ENCODE measurements around the gene WNT7A.

Gene WNT7A

DNA sequence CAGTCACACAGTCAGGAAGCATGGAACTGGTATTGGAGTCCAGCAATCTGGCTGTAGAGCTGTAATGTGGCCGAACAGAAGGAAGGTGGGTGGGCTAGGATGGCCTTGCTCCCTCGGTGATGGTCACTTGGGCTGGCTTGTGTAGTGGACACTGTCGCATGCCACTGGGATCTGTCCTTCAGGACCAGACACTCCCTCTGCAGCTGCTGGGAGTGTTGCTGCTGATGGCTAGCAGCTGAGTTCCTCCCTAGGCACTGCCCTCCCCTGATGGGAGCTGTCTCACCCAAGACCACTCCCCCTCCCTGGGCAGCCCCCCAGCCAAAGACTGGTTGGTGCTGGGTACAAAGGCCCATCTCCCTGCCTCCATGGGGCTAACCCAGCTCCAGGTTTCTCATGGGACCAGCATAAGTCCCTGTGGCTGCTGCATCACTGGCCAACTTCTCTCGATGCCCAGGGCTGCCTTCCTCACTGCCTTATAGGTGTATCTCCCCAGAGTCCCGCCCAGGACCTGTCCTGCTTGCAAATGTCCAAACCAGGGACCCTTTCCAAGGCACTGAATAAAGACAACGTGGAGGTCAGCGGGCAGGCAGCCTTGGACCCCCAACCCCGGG, 48.4 kb downstream of the WNT7A start:
- no peak for DNase-seq (ENCODE audit: insufficient read length)
- FAIRE-seq = no peak
- no peak for TF ChIP-seq TAF1 (IDR thresholded peaks at IDR 0.05; ENCODE audit: borderline replicate concordance, low read depth, low read length)
- TF ChIP-seq POLR2AphosphoS5 (IDR thresholded peaks at IDR 0.05; ENCODE audit: low read depth, low read length) = no peak
- no peak for TF ChIP-seq POLR2A (IDR thresholded peaks at IDR 0.05; ENCODE audit: low read depth, low read length)

DNA sequence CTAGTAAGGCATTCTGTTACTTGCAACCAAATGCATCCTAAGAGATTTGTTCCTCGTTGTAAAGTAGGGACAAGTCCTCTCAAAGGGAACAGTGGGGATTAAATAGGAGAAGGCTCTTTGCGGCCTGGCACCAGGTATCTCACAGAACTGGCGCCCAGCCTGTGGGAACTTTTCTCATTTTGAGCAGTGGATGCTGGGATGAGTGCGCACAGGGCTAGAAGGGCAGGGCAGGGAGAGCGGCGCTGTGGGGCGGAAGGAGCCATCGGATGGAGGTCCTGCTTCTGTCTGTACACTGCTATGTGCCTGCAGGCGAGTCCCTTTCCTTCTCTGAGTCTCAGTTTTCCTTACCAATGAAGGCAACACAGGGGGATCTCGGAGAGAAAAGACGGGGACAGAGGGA, 50.6 kb downstream of the WNT7A start:
- FAIRE-seq (no peak), DNase-seq (ENCODE audit: insufficient read length) (no peak)
- TF ChIP-seq TAF1 (IDR thresholded peaks at IDR 0.05; ENCODE audit: borderline replicate concordance, low read depth, low read length) (no peak), POLR2AphosphoS5 (IDR thresholded peaks at IDR 0.05; ENCODE audit: low read depth, low read length) (no peak), POLR2A (IDR thresholded peaks at IDR 0.05; ENCODE audit: low read depth, low read length) (no peak)

DNA sequence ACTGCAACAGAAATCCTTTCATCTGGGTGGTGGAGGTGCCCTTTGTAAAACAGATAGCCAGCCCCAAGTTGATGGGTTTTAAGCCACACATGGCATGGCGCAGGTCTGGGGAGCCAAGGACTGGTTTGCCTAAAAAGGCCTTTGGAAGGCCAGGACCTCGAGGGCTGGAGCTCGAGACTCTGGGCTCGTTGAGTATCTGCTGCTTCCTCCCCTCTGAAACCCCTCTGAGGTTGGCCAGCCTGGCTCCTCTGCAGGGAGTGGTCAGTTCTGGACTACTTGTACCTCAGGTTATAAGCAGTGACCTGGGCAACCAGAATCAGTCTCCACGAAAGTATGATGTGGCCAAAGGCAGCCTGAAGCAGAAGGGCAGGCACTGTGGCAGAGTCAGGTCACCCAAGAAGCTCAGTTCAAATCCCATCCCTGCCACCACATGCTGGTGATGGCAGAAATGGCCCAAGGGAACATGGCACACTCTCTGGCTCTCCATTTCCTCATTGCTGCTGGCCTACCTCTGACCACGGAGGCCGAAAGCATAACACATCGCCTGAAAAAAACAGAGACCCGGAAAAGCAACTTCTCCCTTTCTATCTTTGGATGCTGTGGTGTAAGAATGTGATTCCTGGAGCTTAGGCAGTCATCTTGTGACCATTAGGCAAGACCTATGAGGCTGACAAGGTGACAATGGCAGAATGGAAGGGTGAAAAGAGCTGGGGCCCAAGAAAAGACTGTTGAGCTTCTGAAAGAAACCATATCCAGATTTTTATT, 51.2 kb downstream of the WNT7A start:
- no peak for TF ChIP-seq POLR2A (IDR thresholded peaks at IDR 0.05; ENCODE audit: low read depth, low read length)
- no peak for TF ChIP-seq POLR2AphosphoS5 (IDR thresholded peaks at IDR 0.05; ENCODE audit: low read depth, low read length)
- no peak for TF ChIP-seq TAF1 (IDR thresholded peaks at IDR 0.05; ENCODE audit: borderline replicate concordance, low read depth, low read length)
- FAIRE-seq = no peak
- DNase-seq (ENCODE audit: insufficient read length) = no peak

DNA sequence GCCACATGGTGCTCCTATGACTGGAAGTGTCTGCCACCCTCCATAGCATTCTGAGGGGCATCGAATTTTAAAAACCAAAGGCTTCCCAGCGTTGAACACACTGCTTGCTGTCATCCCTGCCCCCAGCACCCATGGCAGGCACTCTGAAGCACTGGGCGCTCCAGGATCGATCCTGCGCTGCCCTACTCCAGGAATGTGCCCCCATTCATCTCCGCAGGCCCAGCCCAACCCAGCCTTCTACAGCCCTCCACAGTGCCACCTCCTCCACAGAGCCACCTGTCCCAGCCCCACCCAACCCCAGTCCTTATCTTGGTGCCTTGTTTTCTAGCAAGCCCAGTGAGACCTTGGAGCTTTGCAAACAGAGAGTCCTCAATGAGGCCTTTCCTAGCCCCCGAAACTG, 52.2 kb downstream of the WNT7A start:
- DNase-seq (ENCODE audit: insufficient read length) = no peak
- no peak for FAIRE-seq
- TF ChIP-seq TAF1 (IDR thresholded peaks at IDR 0.05; ENCODE audit: borderline replicate concordance, low read depth, low read length) (no peak), POLR2AphosphoS5 (IDR thresholded peaks at IDR 0.05; ENCODE audit: low read depth, low read length) (no peak)

GRCh38 chr3:13827256-13827655, 52.6 kb downstream of the WNT7A start:
- no peak for FAIRE-seq
- TF ChIP-seq POLR2A (IDR thresholded peaks at IDR 0.05; ENCODE audit: low read depth, low read length) (no peak), TAF1 (IDR thresholded peaks at IDR 0.05; ENCODE audit: borderline replicate concordance, low read depth, low read length) (no peak)
- no peak for DNase-seq (ENCODE audit: insufficient read length)

DNA sequence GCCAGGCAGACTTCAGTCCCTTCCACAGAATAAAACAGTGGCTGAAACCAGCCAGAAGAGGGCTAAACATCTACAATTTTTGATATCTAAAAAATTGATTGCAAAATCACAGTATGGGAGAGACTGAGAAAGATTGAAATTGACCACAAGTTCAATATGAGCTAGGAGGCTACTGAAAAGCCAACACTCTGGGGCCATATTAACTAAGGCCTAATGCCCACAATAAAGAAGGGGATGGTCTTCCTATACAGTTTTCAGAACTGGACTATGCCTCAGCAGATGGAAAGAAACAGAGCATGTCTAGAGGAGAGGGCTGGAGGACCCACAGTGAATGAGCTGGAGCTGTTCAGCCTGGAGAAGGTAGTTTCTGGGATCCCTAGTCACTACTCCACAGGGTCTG, 53.2 kb downstream of the WNT7A start:
- DNase-seq (ENCODE audit: insufficient read length) = no peak
- FAIRE-seq = no peak

DNA sequence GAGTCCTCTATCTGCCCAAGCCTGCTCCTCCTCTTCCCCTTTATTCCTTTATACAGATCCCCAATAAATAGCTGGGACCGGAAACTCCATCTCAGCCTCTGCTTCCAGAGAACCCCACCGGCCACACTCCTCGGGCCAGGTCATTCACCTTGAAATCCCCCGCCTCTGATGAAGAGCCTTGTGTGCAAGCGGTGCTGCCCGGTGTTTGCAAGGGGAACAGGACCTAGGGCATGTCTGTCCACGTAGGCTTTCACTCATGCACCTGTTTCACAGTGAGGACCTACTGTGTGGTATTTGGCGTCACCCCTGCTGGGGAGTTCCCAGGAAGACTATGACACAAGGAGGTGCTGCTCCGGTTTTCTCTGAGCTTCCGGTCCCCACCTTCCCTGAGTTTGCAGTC, 54.0 kb downstream of the WNT7A start:
- TF ChIP-seq POLR2AphosphoS5 (IDR thresholded peaks at IDR 0.05; ENCODE audit: low read depth, low read length) (no peak), POLR2A (IDR thresholded peaks at IDR 0.05; ENCODE audit: low read depth, low read length) (no peak), TAF1 (IDR thresholded peaks at IDR 0.05; ENCODE audit: borderline replicate concordance, low read depth, low read length) (no peak)
- DNase-seq (ENCODE audit: insufficient read length) = no peak
- FAIRE-seq = no peak

More for the DNA sequence above, 53.2 kb downstream of the WNT7A start:
- TF ChIP-seq POLR2AphosphoS5 (IDR thresholded peaks at IDR 0.05; ENCODE audit: low read depth, low read length) = no peak
- TF ChIP-seq POLR2A (IDR thresholded peaks at IDR 0.05; ENCODE audit: low read depth, low read length) = no peak
- no peak for TF ChIP-seq TAF1 (IDR thresholded peaks at IDR 0.05; ENCODE audit: borderline replicate concordance, low read depth, low read length)

GRCh38 chr3:13825311-13825579, 54.6 kb downstream of the WNT7A start:
- DNase-seq (ENCODE audit: insufficient read length) = no peak
- FAIRE-seq = no peak
- no peak for TF ChIP-seq POLR2A (IDR thresholded peaks at IDR 0.05; ENCODE audit: low read depth, low read length)
- TF ChIP-seq TAF1 (IDR thresholded peaks at IDR 0.05; ENCODE audit: borderline replicate concordance, low read depth, low read length) = no peak
- no peak for TF ChIP-seq POLR2AphosphoS5 (IDR thresholded peaks at IDR 0.05; ENCODE audit: low read depth, low read length)

DNA sequence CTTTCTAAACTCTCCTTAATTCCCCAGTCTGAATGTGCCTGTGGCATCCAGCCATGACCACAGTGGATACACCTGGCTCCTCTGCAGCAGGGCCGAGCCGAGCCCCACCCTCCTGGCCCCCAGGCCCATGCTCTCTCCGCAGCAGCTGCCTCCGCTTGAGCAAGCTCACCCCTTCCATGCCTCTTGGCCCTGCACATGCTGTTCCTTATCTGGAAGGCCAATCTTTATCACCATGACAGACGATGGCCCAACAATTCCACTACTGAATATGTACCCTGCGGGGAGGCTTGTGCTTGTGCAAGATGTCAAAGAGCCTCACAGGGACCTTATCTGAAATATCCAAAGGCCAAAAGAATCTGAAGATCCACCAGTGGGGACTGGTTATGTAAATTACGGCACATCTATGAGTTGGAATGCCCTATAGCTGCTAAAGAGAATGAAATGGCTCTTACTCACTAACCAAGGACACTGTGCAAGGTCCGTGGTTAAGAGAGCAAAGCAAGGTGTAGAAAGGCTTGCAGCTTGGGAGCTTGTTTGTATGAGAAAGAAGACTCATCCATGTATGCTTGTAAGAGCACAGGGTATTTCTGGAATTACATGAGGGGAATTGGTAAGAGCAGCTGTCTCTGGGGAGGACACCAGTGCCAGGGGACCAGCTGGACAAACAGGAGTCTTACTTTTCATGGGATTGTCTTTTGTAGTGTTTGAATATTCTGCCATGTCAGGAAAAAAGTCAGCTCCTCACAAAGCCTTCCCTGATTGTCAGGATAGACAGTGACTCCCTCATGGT, 55.2 kb downstream of the WNT7A start:
- DNase-seq (ENCODE audit: insufficient read length) = no peak
- TF ChIP-seq POLR2A (IDR thresholded peaks at IDR 0.05; ENCODE audit: low read depth, low read length) = no peak
- no peak for TF ChIP-seq POLR2AphosphoS5 (IDR thresholded peaks at IDR 0.05; ENCODE audit: low read depth, low read length)
- TF ChIP-seq TAF1 (IDR thresholded peaks at IDR 0.05; ENCODE audit: borderline replicate concordance, low read depth, low read length) = no peak
- no peak for FAIRE-seq

DNA sequence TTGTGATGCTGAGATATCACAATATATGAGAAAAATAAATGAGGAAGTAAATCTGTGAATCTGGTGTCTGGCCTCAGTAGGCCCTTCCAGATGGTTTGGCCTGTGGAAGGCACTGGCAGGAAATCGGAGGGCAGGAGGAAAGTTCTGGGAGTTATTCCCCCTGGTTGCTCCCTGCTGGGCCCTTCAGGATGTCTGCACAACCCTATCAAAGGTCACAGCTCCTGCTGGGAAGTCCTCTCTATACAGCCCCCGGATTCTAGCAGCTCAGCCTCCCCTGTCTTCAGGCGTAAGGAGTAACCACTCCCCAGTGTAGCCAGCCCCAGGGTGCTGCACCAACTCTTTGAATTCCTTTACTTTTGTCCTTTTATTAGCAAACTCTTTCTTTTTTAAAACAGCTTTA, 56.2 kb downstream of the WNT7A start:
- FAIRE-seq = no peak
- no peak for DNase-seq (ENCODE audit: insufficient read length)
- TF ChIP-seq POLR2AphosphoS5 (IDR thresholded peaks at IDR 0.05; ENCODE audit: low read depth, low read length) (no peak), TAF1 (IDR thresholded peaks at IDR 0.05; ENCODE audit: borderline replicate concordance, low read depth, low read length) (no peak), POLR2A (IDR thresholded peaks at IDR 0.05; ENCODE audit: low read depth, low read length) (no peak)

DNA sequence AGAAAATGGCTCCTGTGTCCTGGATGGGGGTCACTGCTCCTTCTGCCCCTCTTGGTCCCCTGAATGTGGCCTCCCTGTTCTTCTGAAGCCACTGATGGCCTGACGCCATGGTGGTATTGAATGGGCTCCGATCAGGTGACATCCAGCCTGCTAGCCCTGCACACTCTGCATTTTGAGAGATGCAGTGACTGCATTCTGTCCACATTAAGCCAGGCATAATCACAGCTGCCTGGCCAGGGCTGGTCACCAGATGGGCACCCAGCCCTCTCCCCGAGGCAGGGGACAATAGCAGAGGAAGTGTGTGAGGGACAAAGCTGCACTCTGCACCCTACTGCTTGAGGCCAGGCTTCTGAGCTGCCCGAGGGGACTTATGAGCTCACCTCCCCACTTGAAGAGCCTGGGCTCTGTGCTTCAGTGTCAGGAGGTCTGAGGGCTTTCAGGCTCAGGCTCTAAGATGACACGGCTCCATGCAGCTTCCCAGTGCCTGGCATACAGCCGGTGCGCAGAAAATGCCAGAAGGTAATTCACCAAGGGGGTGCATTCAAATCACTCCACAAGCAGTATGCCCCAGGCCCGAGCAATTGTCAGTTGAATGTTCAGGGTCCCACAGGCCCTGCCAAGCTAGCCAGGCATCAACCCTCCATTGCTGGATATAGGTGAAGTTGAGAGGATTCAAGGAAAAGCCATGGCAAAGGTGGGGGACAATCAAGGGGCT, 56.8 kb downstream of the WNT7A start:
- TF ChIP-seq POLR2AphosphoS5 (IDR thresholded peaks at IDR 0.05; ENCODE audit: low read depth, low read length) (no peak), TAF1 (IDR thresholded peaks at IDR 0.05; ENCODE audit: borderline replicate concordance, low read depth, low read length) (no peak), POLR2A (IDR thresholded peaks at IDR 0.05; ENCODE audit: low read depth, low read length) (no peak)
- FAIRE-seq (no peak), DNase-seq (ENCODE audit: insufficient read length) (no peak)

Measured in GM12892 (cell line).